Activated T-helper 1 cell treated with anti-CD3 and anti-CD28 coated beads, Interleukin-12 subunit alpha, Interleukin-12 subunit beta, Interleukin-2, Interleukin-4 antibody, amounts not matched to agents 30 ng/mL and 10 ng/mL and 1 ng/mL, durations not matched to agents 14 hours and 24 hours and 36 hours (primary cell): ENCODE data around the gene MAGI1. TPM values are rescaled to one million over a fixed set of nuclear protein-coding genes. Genes with fewer than 3 reads are reported as not detected.

Experiments used
- DNase-seq: peaks from one replicate; pipeline ENCODE4 v3.0.0; 2021; ENCODE audit warnings: low spot score
- H3K27ac Mint-ChIP-seq: one replicate; pipeline ENCODE4 v1.8.0; 2021; ENCODE audit warnings: mild to moderate bottlenecking, mixed read lengths
- H3K27me3 Mint-ChIP-seq: one replicate; pipeline ENCODE4 v1.8.0; 2022; ENCODE audit warnings: mild to moderate bottlenecking, moderate library complexity, mixed read lengths; ENCODE audit not compliant: insufficient read depth
- H3K36me3 Mint-ChIP-seq: one replicate; pipeline ENCODE4 v1.8.0; 2021; ENCODE audit warnings: low read depth, mixed read lengths
- H3K4me1 Mint-ChIP-seq: one replicate; pipeline ENCODE4 v1.8.0; 2021; ENCODE audit warnings: low read depth, mixed read lengths
- H3K4me3 Mint-ChIP-seq: one replicate; pipeline ENCODE4 v1.8.0; 2021; ENCODE audit warnings: mild to moderate bottlenecking, moderate library complexity, mixed read lengths
- H3K9me3 Mint-ChIP-seq: one replicate; pipeline ENCODE4 v1.8.0; 2021; ENCODE audit warnings: mixed read lengths
- intact Hi-C: fragments of 100-400 bp; cut with micrococcal nuclease; formaldehyde crosslinking; loops from one replicate; pipeline ENCODE4 v1.15.1; 2024
- total RNA-seq: library from RNA; stranded (reverse); gene quantifications from 2 replicates; pipeline ENCODE4 v1.2.3, GENCODE V29; 2022

The MAGI1 gene
- total RNA-seq, 1 donor from 2014 or later = 0.75 TPM

- no peak for DNase-seq
- intact Hi-C loops = no loop called here
- Mint-ChIP-seq H3K4me3 (no peak overlapping the region), H3K36me3 (no peaks in the 10 kb centered on the region), H3K27me3 (no peaks in the 10 kb centered on the region), H3K9me3 (no peaks in the 10 kb centered on the region), H3K27ac (no peak overlapping the region), H3K4me1 (no peaks in the 10 kb centered on the region)
Observed at GRCh38 chr3:65914032-65914739, 124.5 kb downstream of the MAGI1 start.

- no peaks in the 10 kb centered on the region for H3K36me3 Mint-ChIP-seq
Observed at GRCh38 chr3:65912647-65913046, 126.1 kb downstream of the MAGI1 start.

GRCh38 chr3:65908588-65908987, 130.1 kb downstream of the MAGI1 start:
- Mint-ChIP-seq H3K9me3 (no peaks in the 10 kb centered on the region), H3K27ac (no peak overlapping the region), H3K4me1 (no peaks in the 10 kb centered on the region), H3K27me3 (no peaks in the 10 kb centered on the region), H3K4me3 (no peak overlapping the region), H3K36me3 (no peaks in the 10 kb centered on the region)
- no peak for DNase-seq
- intact Hi-C loops = no loop called here

More at GRCh38 chr3:65912647-65913046, 126.1 kb downstream of the MAGI1 start:
- H3K4me1 Mint-ChIP-seq = no peaks in the 10 kb centered on the region
- no peaks in the 10 kb centered on the region for H3K9me3 Mint-ChIP-seq
- no peak overlapping the region for H3K4me3 Mint-ChIP-seq
- no peaks in the 10 kb centered on the region for H3K27me3 Mint-ChIP-seq
- DNase-seq = no peak
- no peak overlapping the region for H3K27ac Mint-ChIP-seq
- intact Hi-C loops = no loop called here

GRCh38 chr3:65907232-65908130, 131.2 kb downstream of the MAGI1 start:
- Mint-ChIP-seq H3K4me1 (no peaks in the 10 kb centered on the region), H3K4me3 (no peak overlapping the region), H3K27me3 (no peaks in the 10 kb centered on the region), H3K36me3 (no peaks in the 10 kb centered on the region), H3K9me3 (no peaks in the 10 kb centered on the region), H3K27ac (no peak overlapping the region)
- DNase-seq = no peak
- intact Hi-C loops = no loop called here

- no peaks in the 10 kb centered on the region for H3K27me3 Mint-ChIP-seq
- H3K4me1 Mint-ChIP-seq = no peaks in the 10 kb centered on the region
- intact Hi-C loops = no loop called here
- H3K4me3 Mint-ChIP-seq = no peak overlapping the region
- H3K36me3 Mint-ChIP-seq = no peaks in the 10 kb centered on the region
- H3K9me3 Mint-ChIP-seq = no peaks in the 10 kb centered on the region
- DNase-seq = no peak
- no peak overlapping the region for H3K27ac Mint-ChIP-seq
Observed at GRCh38 chr3:65905771-65906170, 132.9 kb downstream of the MAGI1 start.

- H3K9me3 Mint-ChIP-seq = no peaks in the 10 kb centered on the region
- no peaks in the 10 kb centered on the region for H3K27me3 Mint-ChIP-seq
- H3K4me3 Mint-ChIP-seq = no peak overlapping the region
- no peaks in the 10 kb centered on the region for H3K4me1 Mint-ChIP-seq
- H3K36me3 Mint-ChIP-seq = no peaks in the 10 kb centered on the region
- H3K27ac Mint-ChIP-seq = no peak overlapping the region
- intact Hi-C loops = no loop called here
- no peak for DNase-seq
Observed at GRCh38 chr3:65904016-65904415, 134.7 kb downstream of the MAGI1 start.

- H3K4me1 Mint-ChIP-seq = no peaks in the 10 kb centered on the region
- intact Hi-C loops = no loop called here
- H3K9me3 Mint-ChIP-seq = no peaks in the 10 kb centered on the region
- no peaks in the 10 kb centered on the region for H3K27me3 Mint-ChIP-seq
- no peaks in the 10 kb centered on the region for H3K36me3 Mint-ChIP-seq
- H3K4me3 Mint-ChIP-seq = no peak overlapping the region
- H3K27ac Mint-ChIP-seq = no peak overlapping the region
- no peak for DNase-seq
Observed at GRCh38 chr3:65902304-65902793, 136.4 kb downstream of the MAGI1 start.

GRCh38 chr3:65901226-65901625, 137.5 kb downstream of the MAGI1 start:
- Mint-ChIP-seq H3K4me3 (no peak overlapping the region), H3K36me3 (no peaks in the 10 kb centered on the region), H3K4me1 (no peaks in the 10 kb centered on the region), H3K9me3 (no peaks in the 10 kb centered on the region), H3K27me3 (no peaks in the 10 kb centered on the region), H3K27ac (no peak overlapping the region)
- intact Hi-C loops = no loop called here
- DNase-seq = no peak

- Mint-ChIP-seq H3K9me3 (no peaks in the 10 kb centered on the region), H3K27me3 (no peaks in the 10 kb centered on the region), H3K27ac (no peak overlapping the region), H3K36me3 (no peaks in the 10 kb centered on the region), H3K4me1 (no peaks in the 10 kb centered on the region), H3K4me3 (no peak overlapping the region)
- intact Hi-C loops = no loop called here
- DNase-seq = no peak
Observed at GRCh38 chr3:65899226-65899625, 139.5 kb downstream of the MAGI1 start.

GRCh38 chr3:65897766-65898165, 141.0 kb downstream of the MAGI1 start:
- intact Hi-C loops = no loop called here
- H3K36me3 Mint-ChIP-seq = no peaks in the 10 kb centered on the region

GRCh38 chr3:65896321-65896720, 142.4 kb downstream of the MAGI1 start:
- H3K9me3 Mint-ChIP-seq = no peaks in the 10 kb centered on the region
- no peaks in the 10 kb centered on the region for H3K27me3 Mint-ChIP-seq
- DNase-seq = no peak
- intact Hi-C loops = no loop called here
- H3K4me3 Mint-ChIP-seq = no peak overlapping the region
- no peak overlapping the region for H3K27ac Mint-ChIP-seq
- no peaks in the 10 kb centered on the region for H3K4me1 Mint-ChIP-seq
- H3K36me3 Mint-ChIP-seq = no peaks in the 10 kb centered on the region

More at GRCh38 chr3:65897766-65898165, 141.0 kb downstream of the MAGI1 start:
- no peaks in the 10 kb centered on the region for H3K4me1 Mint-ChIP-seq
- H3K27me3 Mint-ChIP-seq = no peaks in the 10 kb centered on the region
- no peak for DNase-seq
- no peak overlapping the region for H3K4me3 Mint-ChIP-seq
- H3K27ac Mint-ChIP-seq = no peak overlapping the region
- H3K9me3 Mint-ChIP-seq = no peaks in the 10 kb centered on the region

- H3K4me1 Mint-ChIP-seq = no peaks in the 10 kb centered on the region
- H3K27ac Mint-ChIP-seq = no peak overlapping the region
- H3K4me3 Mint-ChIP-seq = no peak overlapping the region
- H3K27me3 Mint-ChIP-seq = no peaks in the 10 kb centered on the region
- DNase-seq = no peak
- no peaks in the 10 kb centered on the region for H3K9me3 Mint-ChIP-seq
- no peaks in the 10 kb centered on the region for H3K36me3 Mint-ChIP-seq
- intact Hi-C loops = no loop called here
Observed at GRCh38 chr3:65894679-65895453, 143.9 kb downstream of the MAGI1 start.
